H9 (cell line): ENCODE results near the gene MYO10. TPM values are rescaled to one million over a fixed set of nuclear protein-coding genes. Genes with fewer than 3 reads are reported as not detected.

Experiments used
- DNase-seq: peaks from one replicate; pipeline ENCODE4 v3.0.0-alpha.2; 2017
- H2AFZ ChIP-seq: one replicate; pipeline ENCODE4 v1.6.1; 2013; ENCODE audit warnings: mild to moderate bottlenecking, low read length, control low read depth, moderate library complexity
- H2AK5ac ChIP-seq: 2 replicates; pipeline ENCODE4 v1.6.1; 2013; ENCODE audit warnings: low read length, control low read depth, mixed read lengths; ENCODE audit not compliant: insufficient read length
- H2BK120ac ChIP-seq: one replicate; pipeline ENCODE4 v1.6.1; 2013; ENCODE audit warnings: low read depth, mild to moderate bottlenecking, low read length, control low read depth, inconsistent platforms; ENCODE audit not compliant: poor library complexity, severe bottlenecking
- H2BK12ac ChIP-seq: 2 replicates; pipeline ENCODE4 v1.6.1; 2013; ENCODE audit warnings: low read length, control low read depth, mixed read lengths, low read depth; ENCODE audit not compliant: insufficient read length
- H2BK15ac ChIP-seq: 2 replicates; pipeline ENCODE4 v1.6.1; 2013; ENCODE audit warnings: low read depth, low read length, control low read depth
- H2BK20ac ChIP-seq: one replicate; pipeline ENCODE4 v1.6.1; 2013; ENCODE audit warnings: low read depth, mild to moderate bottlenecking, low read length, control low read depth, inconsistent platforms; ENCODE audit not compliant: poor library complexity, severe bottlenecking
- H2BK5ac ChIP-seq: 2 replicates; pipeline ENCODE4 v1.6.1; 2013; ENCODE audit warnings: low read length, control low read depth, mixed read lengths; ENCODE audit not compliant: insufficient read length
- H3K14ac ChIP-seq: 2 replicates; pipeline ENCODE4 v1.6.1; 2013; ENCODE audit warnings: low read length, control low read depth; ENCODE audit not compliant: insufficient read depth
- H3K18ac ChIP-seq: 2 replicates; pipeline ENCODE4 v1.6.1; 2013; ENCODE audit warnings: low read depth, mild to moderate bottlenecking, mixed read lengths, low read length, control low read depth; ENCODE audit not compliant: insufficient read length
- H3K23ac ChIP-seq: 2 replicates; pipeline ENCODE4 v1.6.1; 2013; ENCODE audit warnings: low read length, control low read depth, mixed read lengths, low read depth; ENCODE audit not compliant: insufficient read length
- H3K23me2 ChIP-seq: 2 replicates; pipeline ENCODE4 v1.6.1; 2013; ENCODE audit warnings: low read depth, mild to moderate bottlenecking, mixed read lengths, low read length, control low read depth; ENCODE audit not compliant: insufficient read length, poor library complexity, severe bottlenecking
- H3K27ac ChIP-seq: 2 replicates; pipeline ENCODE4 v1.5.1; 2013; ENCODE audit warnings: low read length, control low read depth, mixed read lengths, low read depth; ENCODE audit not compliant: insufficient read length
- H3K27me3 ChIP-seq: 2 replicates; pipeline ENCODE4 v1.6.1; 2013; ENCODE audit warnings: low read length, control low read depth, inconsistent platforms; ENCODE audit not compliant: insufficient read depth
- H3K4ac ChIP-seq: 2 replicates; pipeline ENCODE4 v1.6.1; 2013; ENCODE audit warnings: low read depth, mild to moderate bottlenecking, control low read depth, inconsistent platforms, low read length, moderate library complexity
- H3K4me1 ChIP-seq: 2 replicates; pipeline ENCODE4 v1.6.1; 2013; ENCODE audit warnings: low read length, control low read depth, inconsistent platforms; ENCODE audit not compliant: insufficient read depth
- H3K4me2 ChIP-seq: 2 replicates; pipeline ENCODE4 v1.6.1; 2013; ENCODE audit warnings: low read length, control low read depth, mixed read lengths; ENCODE audit not compliant: insufficient read length, insufficient read depth
- H3K56ac ChIP-seq: 2 replicates; pipeline ENCODE4 v1.6.1; 2013; ENCODE audit warnings: low read depth, mild to moderate bottlenecking, mixed read lengths, low read length, control low read depth; ENCODE audit not compliant: insufficient read length
- H3K79me1 ChIP-seq: 2 replicates; pipeline ENCODE4 v1.6.1; 2013; ENCODE audit warnings: low read depth, mild to moderate bottlenecking, moderate library complexity, low read length, control low read depth, inconsistent platforms; ENCODE audit not compliant: insufficient read depth, poor library complexity, severe bottlenecking
- H3K79me2 ChIP-seq: 2 replicates; pipeline ENCODE4 v1.6.1; 2013; ENCODE audit warnings: low read length, control low read depth, inconsistent platforms; ENCODE audit not compliant: insufficient read depth
- H3K9ac ChIP-seq: 2 replicates; pipeline ENCODE4 v1.6.1; 2013; ENCODE audit warnings: low read length, control low read depth, mixed read lengths; ENCODE audit not compliant: insufficient read length; ENCODE audit errors: extremely low read depth
- H3K9me3 ChIP-seq: one replicate; pipeline ENCODE4 v1.6.1; 2013; ENCODE audit warnings: low read depth, low read length, inconsistent platforms; ENCODE audit not compliant: control insufficient read depth
- H3T11ph ChIP-seq: one replicate; pipeline ENCODE4 v1.6.1; 2013; ENCODE audit warnings: mild to moderate bottlenecking, low read length, control low read depth, inconsistent platforms
- H4K20me1 ChIP-seq: one replicate; pipeline ENCODE4 v1.6.1; 2013; ENCODE audit not compliant: control insufficient read depth, insufficient read length, insufficient read depth
- H4K5ac ChIP-seq: 2 replicates; pipeline ENCODE4 v1.6.1; 2013; ENCODE audit warnings: low read depth, mild to moderate bottlenecking, mixed read lengths, low read length, control low read depth; ENCODE audit not compliant: insufficient read length
- H4K8ac ChIP-seq: replicated peaks from 2 replicates; pipeline ENCODE4 v1.6.1; 2013; ENCODE audit warnings: low read length, control low read depth, mixed read lengths, low read depth; ENCODE audit not compliant: insufficient read length
- H4K91ac ChIP-seq: 2 replicates; pipeline ENCODE4 v1.6.1; 2013; ENCODE audit warnings: low read depth, mild to moderate bottlenecking, moderate library complexity, mixed read lengths, low read length, control low read depth; ENCODE audit not compliant: insufficient read length
- H3K27ac Mint-ChIP-seq, 3 experiments: 2 replicates in 2 of 3; 3 replicates in 1 of 3; pipeline ENCODE4 v1.8.0; 2020 to 2021; ENCODE audit warnings: mixed read lengths in 3 of 3, mild to moderate bottlenecking in 1 of 3, moderate library complexity in 1 of 3
- H3K27me3 Mint-ChIP-seq: 2 replicates; pipeline ENCODE4 v1.8.0; 2021; ENCODE audit warnings: low read depth, mild to moderate bottlenecking, moderate library complexity, mixed read lengths
- H3K36me3 Mint-ChIP-seq, 3 experiments: 2 replicates in 2 of 3; 3 replicates in 1 of 3; pipeline ENCODE4 v1.8.0; 2020 to 2021; ENCODE audit warnings: low read depth in 3 of 3, mixed read lengths in 3 of 3; ENCODE audit not compliant: insufficient read depth in 1 of 3
- H3K4me1 Mint-ChIP-seq, 2 experiments: 2 replicates each; pipeline ENCODE4 v1.8.0; 2020; ENCODE audit warnings: mixed read lengths in 2 of 2
- H3K4me3 Mint-ChIP-seq, 2 experiments: 2 replicates in 1 of 2; 3 replicates in 1 of 2; pipeline ENCODE4 v1.8.0; 2020 to 2021; ENCODE audit warnings: mild to moderate bottlenecking in 2 of 2, mixed read lengths in 2 of 2, moderate library complexity in 1 of 2
- H3K9me3 Mint-ChIP-seq, 2 experiments: 2 replicates in 1 of 2; 3 replicates in 1 of 2; pipeline ENCODE4 v1.8.0; 2020; ENCODE audit warnings: mild to moderate bottlenecking in 2 of 2, mixed read lengths in 2 of 2, moderate library complexity in 1 of 2
- CTCF ChIP-seq: fragments of 200-600 bp; sonication (generic); conservative IDR thresholded peaks from 3 replicates; pipeline ENCODE4 v1.8.0; 2021; ENCODE audit warnings: antibody characterized with exemption, mild to moderate bottlenecking
- WGBS: extraction: QIAGEN DNeasy Blood & Tissue Kit; methylation state at CpG from one replicate; pipeline ENCODE4 v1.1.7; 2013; ENCODE audit warnings: missing lambda C conversion rate, low lambda C conversion rate, mixed read lengths; ENCODE audit not compliant: insufficient read length; ENCODE audit errors: extremely low coverage; 5-methylcytosine and 5-hydroxymethylcytosine counted together
- total RNA-seq: library from RNA; stranded (reverse); gene quantifications from 2 replicates; pipeline ENCODE4 v1.2.1, GENCODE V29; 2021

The MYO10 gene
- total RNA-seq, 1 experiment from 2014 or later, result 127 TPM

- Histone ChIP-seq H3K4me1 (no peaks in the 10 kb centered on the region), H3K4me2 (no peak overlapping the region), H2BK5ac (no peak overlapping the region), H3K27me3 (no peaks in the 10 kb centered on the region), H3K23me2 (no peaks in the 10 kb centered on the region), H3K79me1 (no peaks in the 10 kb centered on the region), H3K79me2 (no peaks in the 10 kb centered on the region), H3K4ac (no peak overlapping the region), H3K14ac (no peak overlapping the region), H2BK20ac (no peak overlapping the region), H3T11ph (no peak overlapping the region), H3K23ac (no peak overlapping the region), H3K56ac (no peak overlapping the region), H4K8ac (no peak overlapping the region), H4K5ac (no peak overlapping the region), H2AFZ (no peak overlapping the region), H2BK15ac (no peak overlapping the region), H4K20me1 (no peaks in the 10 kb centered on the region), H3K9me3 (no peaks in the 10 kb centered on the region), H2BK12ac (no peak overlapping the region), H2AK5ac (no peak overlapping the region), H2BK120ac (no peak overlapping the region), H4K91ac (no peak overlapping the region), H3K9ac (no peak overlapping the region), H3K27ac (no peak overlapping the region), H3K18ac (no peak overlapping the region)
- Mint-ChIP-seq H3K36me3 (peaks cover 65 to 96% (median 86%) of the 10 kb centered on the region in 3 experiments), H3K9me3 (no peaks in the 10 kb centered on the region), H3K27ac (peak overlapping the region in 1 of 3 experiments; percentile 19; a peak in 2 of 7 replicates), H3K4me3 (no peak overlapping the region), H3K27me3 (no peaks in the 10 kb centered on the region), H3K4me1 (no peaks in the 10 kb centered on the region)
- no peak for TF ChIP-seq CTCF
- DNase-seq, result no peak
- no CpG with 5 or more reads among the region's 8 CpGs for WGBS
Observed at GRCh38 chr5:16674750-16675149, 261.3 kb downstream of the MYO10 start.
